ENCODE measurements around the gene MYCT1. TPM values are rescaled to one million over a fixed set of nuclear protein-coding genes. Genes with fewer than 3 reads are reported as not detected.
"Not testable (repeated sequence)": the region's sequence is repeated elsewhere in the genome, so short reads cannot be mapped to it uniquely, and the experiment has no call there.

The MYCT1 gene
- not detected for total RNA-seq

- Mint-ChIP-seq H3K36me3 (no peaks in the 10 kb centered on the region), H3K9me3 (no peaks in the 10 kb centered on the region), H3K27ac (no peak within 1 kb of the TSS)
- DNase-seq (ENCODE audit: low spot score in 2 of 2) (no peak), ATAC-seq (no peak)
Observed at GRCh38 chr6:152697634-152698033, at the start of gene MYCT1. MYCT1 (plus strand) TSS chr6:152697897; CDS start chr6:152697903, 6 bp downstream.

- peaks cover 5 to 8% of the 10 kb centered on the region in 2 donors for H3K9me3 Mint-ChIP-seq
- no peak for DNase-seq (ENCODE audit: low spot score in 2 of 2)
- H3K36me3 Mint-ChIP-seq = no peaks in the 10 kb centered on the region
- ATAC-seq = no peak
- no peak overlapping the region for H3K27ac Mint-ChIP-seq
Observed at GRCh38 chr6:152648105-152648504, 49.6 kb upstream of the MYCT1 start.

- no peak for ATAC-seq
- peaks cover 5% of the 10 kb centered on the region in 2 donors for H3K9me3 Mint-ChIP-seq
Observed at GRCh38 chr6:152651986-152652385, 45.7 kb upstream of the MYCT1 start.

GRCh38 chr6:152661776-152662175 is 35.9 kb upstream of the MYCT1 start:
- no peaks in the 10 kb centered on the region for H3K36me3 Mint-ChIP-seq
- ATAC-seq (no peak), DNase-seq (ENCODE audit: low spot score in 2 of 2) (no peak)
- no peak overlapping the region for H3K27ac Mint-ChIP-seq
- no peaks in the 10 kb centered on the region for H3K9me3 Mint-ChIP-seq

More at GRCh38 chr6:152651986-152652385, 45.7 kb upstream of the MYCT1 start:
- no peak for DNase-seq (ENCODE audit: low spot score in 2 of 2)
- Mint-ChIP-seq H3K36me3 (no peaks in the 10 kb centered on the region), H3K27ac (no peak overlapping the region)

GRCh38 chr6:152669895-152670294 is 27.8 kb upstream of the MYCT1 start:
- Mint-ChIP-seq H3K36me3 (no peaks in the 10 kb centered on the region), H3K9me3 (no peaks in the 10 kb centered on the region), H3K27ac (no peak overlapping the region)
- ATAC-seq (no peak), DNase-seq (ENCODE audit: low spot score in 2 of 2) (no peak)

GRCh38 chr6:152671171-152671570 is 26.5 kb upstream of the MYCT1 start:
- Mint-ChIP-seq H3K36me3 (no peaks in the 10 kb centered on the region), H3K27ac (no peak overlapping the region), H3K9me3 (no peaks in the 10 kb centered on the region)
- DNase-seq (ENCODE audit: low spot score in 2 of 2) (no peak), ATAC-seq (no peak)

GRCh38 chr6:152673236-152673635 is 24.5 kb upstream of the MYCT1 start:
- ATAC-seq = no peak
- H3K27ac Mint-ChIP-seq = no peak overlapping the region

GRCh38 chr6:152680151-152680550 is 17.5 kb upstream of the MYCT1 start:
- ATAC-seq (no peak), DNase-seq (ENCODE audit: low spot score in 2 of 2) (no peak)
- no peaks in the 10 kb centered on the region for H3K36me3 Mint-ChIP-seq
- peaks cover 0 to 5% of the 10 kb centered on the region in 2 donors for H3K9me3 Mint-ChIP-seq
- no peak overlapping the region for H3K27ac Mint-ChIP-seq

More at GRCh38 chr6:152673236-152673635, 24.5 kb upstream of the MYCT1 start:
- no peaks in the 10 kb centered on the region for H3K36me3 Mint-ChIP-seq
- DNase-seq (ENCODE audit: low spot score in 2 of 2) = no peak
- H3K9me3 Mint-ChIP-seq = no peaks in the 10 kb centered on the region

- H3K9me3 Mint-ChIP-seq = peaks cover 0 to 5% of the 10 kb centered on the region in 2 donors
- H3K36me3 Mint-ChIP-seq = no peaks in the 10 kb centered on the region
- ATAC-seq = no peak
- DNase-seq (ENCODE audit: low spot score in 2 of 2) = no peak
- no peak overlapping the region for H3K27ac Mint-ChIP-seq
Observed at GRCh38 chr6:152680879-152681517, 16.7 kb upstream of the MYCT1 start.

GRCh38 chr6:152682141-152682540 is 15.6 kb upstream of the MYCT1 start:
- ATAC-seq (no peak), DNase-seq (ENCODE audit: low spot score in 2 of 2) (no peak)
- Mint-ChIP-seq H3K9me3 (peaks cover 0 to 5% of the 10 kb centered on the region in 2 donors), H3K27ac (no peak overlapping the region), H3K36me3 (no peaks in the 10 kb centered on the region)

- H3K9me3 Mint-ChIP-seq; H3K27ac Mint-ChIP-seq; H3K36me3 Mint-ChIP-seq; DNase-seq (ENCODE audit: low spot score in 2 of 2); ATAC-seq: not testable (repeated sequence)
Observed at GRCh38 chr6:152682935-152683334, 14.8 kb upstream of the MYCT1 start.

GRCh38 chr6:152685819-152686218 is 11.9 kb upstream of the MYCT1 start:
- Mint-ChIP-seq H3K9me3 (no peaks in the 10 kb centered on the region), H3K36me3 (no peaks in the 10 kb centered on the region), H3K27ac (no peak overlapping the region)
- ATAC-seq = no peak
- no peak for DNase-seq (ENCODE audit: low spot score in 2 of 2)

GRCh38 chr6:152695372-152696045 is 2.2 kb upstream of the MYCT1 start:
- no peaks in the 10 kb centered on the region for H3K36me3 Mint-ChIP-seq
- H3K27ac Mint-ChIP-seq = no peak overlapping the region
- no peak for ATAC-seq
- no peak for DNase-seq (ENCODE audit: low spot score in 2 of 2)
- no peaks in the 10 kb centered on the region for H3K9me3 Mint-ChIP-seq

- Mint-ChIP-seq H3K27ac (no peak overlapping the region), H3K36me3 (no peaks in the 10 kb centered on the region), H3K9me3 (no peaks in the 10 kb centered on the region)
- DNase-seq (ENCODE audit: low spot score in 2 of 2) = no peak
- no peak for ATAC-seq
Observed at GRCh38 chr6:152696522-152696921, 1.2 kb upstream of the MYCT1 start.

GRCh38 chr6:152698692-152699091 is 995 bp downstream of the MYCT1 start:
- Mint-ChIP-seq H3K27ac (no peak overlapping the region), H3K9me3 (no peaks in the 10 kb centered on the region), H3K36me3 (no peaks in the 10 kb centered on the region)
- no peak for ATAC-seq
- DNase-seq (ENCODE audit: low spot score in 2 of 2) = no peak

GRCh38 chr6:152700427-152700826 is 2.7 kb downstream of the MYCT1 start:
- Mint-ChIP-seq H3K27ac (no peak overlapping the region), H3K9me3 (no peaks in the 10 kb centered on the region), H3K36me3 (no peaks in the 10 kb centered on the region)
- no peak for DNase-seq (ENCODE audit: low spot score in 2 of 2)
- ATAC-seq = no peak

GRCh38 chr6:152701081-152701862 is 3.6 kb downstream of the MYCT1 start:
- DNase-seq (ENCODE audit: low spot score in 2 of 2) (no peak), ATAC-seq (no peak)
- H3K9me3 Mint-ChIP-seq = no peaks in the 10 kb centered on the region
- H3K27ac Mint-ChIP-seq = no peak overlapping the region
- H3K36me3 Mint-ChIP-seq = no peaks in the 10 kb centered on the region

All from activated naive CD4-positive, alpha-beta T cell treated with anti-CD3 and anti-CD28 coated beads, Interleukin-2, amount 50 U/mL, for 72 hours (primary cell).